ENCODE data around the gene LMF2.

DNA sequence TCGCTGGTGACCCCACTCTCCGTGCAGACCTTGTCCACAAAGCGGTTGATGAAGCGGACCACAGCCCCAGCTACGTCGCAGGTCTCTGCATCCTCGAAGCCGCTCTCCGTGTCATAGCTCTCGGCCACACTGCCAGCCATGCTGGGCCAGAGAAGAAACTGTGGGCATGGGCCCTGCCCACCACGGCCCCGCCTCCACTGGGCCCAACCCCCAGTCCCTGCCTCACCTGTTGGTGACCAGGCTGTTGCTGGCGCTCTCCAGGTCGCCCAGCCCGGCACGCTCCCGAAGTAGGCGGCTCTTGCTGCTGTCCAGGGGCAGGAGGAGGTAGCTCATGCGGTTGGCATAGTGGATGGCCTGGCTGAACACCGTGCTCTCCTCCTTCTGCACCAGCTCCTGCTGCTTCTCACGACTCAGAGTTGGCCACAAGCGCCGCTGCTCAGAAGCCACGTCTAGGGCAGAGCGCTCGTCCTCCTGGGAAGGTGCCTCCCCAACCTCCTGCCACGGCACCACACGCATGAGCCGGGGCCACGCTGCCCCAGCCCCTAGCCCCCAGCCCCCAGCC, 45.4 kb downstream of the LMF2 start:
- TF ChIP-seq, protein P1, sequence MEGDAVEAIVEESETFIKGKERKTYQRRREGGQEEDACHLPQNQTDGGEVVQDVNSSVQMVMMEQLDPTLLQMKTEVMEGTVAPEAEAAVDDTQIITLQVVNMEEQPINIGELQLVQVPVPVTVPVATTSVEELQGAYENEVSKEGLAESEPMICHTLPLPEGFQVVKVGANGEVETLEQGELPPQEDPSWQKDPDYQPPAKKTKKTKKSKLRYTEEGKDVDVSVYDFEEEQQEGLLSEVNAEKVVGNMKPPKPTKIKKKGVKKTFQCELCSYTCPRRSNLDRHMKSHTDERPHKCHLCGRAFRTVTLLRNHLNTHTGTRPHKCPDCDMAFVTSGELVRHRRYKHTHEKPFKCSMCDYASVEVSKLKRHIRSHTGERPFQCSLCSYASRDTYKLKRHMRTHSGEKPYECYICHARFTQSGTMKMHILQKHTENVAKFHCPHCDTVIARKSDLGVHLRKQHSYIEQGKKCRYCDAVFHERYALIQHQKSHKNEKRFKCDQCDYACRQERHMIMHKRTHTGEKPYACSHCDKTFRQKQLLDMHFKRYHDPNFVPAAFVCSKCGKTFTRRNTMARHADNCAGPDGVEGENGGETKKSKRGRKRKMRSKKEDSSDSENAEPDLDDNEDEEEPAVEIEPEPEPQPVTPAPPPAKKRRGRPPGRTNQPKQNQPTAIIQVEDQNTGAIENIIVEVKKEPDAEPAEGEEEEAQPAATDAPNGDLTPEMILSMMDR (conservative IDR thresholded peaks at IDR 0.05; ENCODE audit: low read depth, low read length): no peak
- TF ChIP-seq EZH2 (IDR thresholded peaks at IDR 0.05; ENCODE audit: low read length, unreplicated experiment): no peak
